ENCODE data around the gene ELAVL4.
A peak's percentile ranks its signal among the peaks of the same experiment; 100 is the strongest.

ELAVL4 gene

DNA sequence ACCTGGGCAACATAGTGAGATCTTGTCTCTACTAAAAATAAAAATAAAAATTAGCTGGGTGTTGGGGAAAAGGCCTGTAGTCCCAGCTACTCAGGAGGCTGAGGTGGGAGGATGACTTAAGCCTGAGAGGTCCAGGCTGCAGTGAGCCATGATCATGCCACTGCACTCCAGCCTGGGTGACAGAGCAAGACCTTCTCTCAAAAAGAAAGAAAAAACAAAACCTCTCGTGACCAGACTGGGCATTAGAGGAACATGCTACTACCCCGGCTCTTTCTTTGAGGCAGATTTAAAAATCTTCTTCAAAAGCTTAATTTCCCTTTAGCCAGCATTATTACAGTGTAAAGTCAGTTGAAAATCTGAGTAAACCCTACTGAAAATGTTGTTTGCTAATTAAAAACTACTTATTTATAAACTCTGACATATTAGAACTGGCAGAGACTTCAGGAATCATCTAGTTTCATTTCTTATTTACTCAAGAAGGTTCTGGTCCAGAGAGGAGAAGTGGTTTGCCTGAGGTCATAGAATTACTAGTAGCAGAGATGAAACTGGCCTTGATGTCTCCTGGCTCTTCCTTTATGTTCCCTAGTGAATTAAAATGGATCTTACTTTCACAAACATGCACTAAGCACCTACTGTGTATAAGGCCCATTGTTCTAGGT is 11.6 kb upstream of the ELAVL4 start:
- H3K4me3 ChIP-seq, result no peak overlapping the region
- TF ChIP-seq POLR2AphosphoS5 (IDR thresholded peaks at IDR 0.05; ENCODE audit: borderline replicate concordance, low read depth, low read length) (no peak), FOXP2 (optimal IDR thresholded peaks at IDR 0.05; ENCODE audit: control extremely low read depth, extremely low read length, insufficient read depth) (no peak)
- no peak for DNase-seq (ENCODE audit: low read depth, low spot score)
- peak overlapping the region; percentile 19; the same call in 1 of the 2 replicates for H3K27ac ChIP-seq
- no peak overlapping the region for H3K9ac ChIP-seq (ENCODE audit: insufficient read length)
- H3K9me3 ChIP-seq (ENCODE audit: low read depth, low read length), result no peaks in the 10 kb centered on the region
- H3K36me3 ChIP-seq (ENCODE audit: insufficient read depth, low read length), result no peaks in the 10 kb centered on the region

DNA sequence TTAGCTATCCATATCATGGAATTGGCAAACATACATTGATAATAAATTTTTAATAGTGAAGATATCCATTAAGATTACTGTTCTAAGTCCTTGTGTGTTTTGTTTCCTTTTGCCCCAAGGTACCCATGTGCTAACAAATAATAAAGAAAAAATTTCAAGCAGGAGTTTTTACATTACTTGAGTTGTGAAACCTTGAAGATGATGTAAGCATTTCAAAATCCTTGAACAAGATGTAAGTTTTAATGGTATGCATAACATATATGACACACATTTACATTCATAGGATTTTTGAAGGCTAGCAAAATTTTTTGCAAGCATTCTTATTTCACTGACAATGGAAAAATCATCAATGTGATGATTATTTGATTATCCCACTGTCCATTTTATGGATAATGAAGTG is 10.9 kb upstream of the ELAVL4 start:
- Histone ChIP-seq H3K9me3 (ENCODE audit: low read depth, low read length) (no peaks in the 10 kb centered on the region), H3K4me3 (no peak overlapping the region), H3K9ac (ENCODE audit: insufficient read length) (no peak overlapping the region), H3K36me3 (ENCODE audit: insufficient read depth, low read length) (no peaks in the 10 kb centered on the region), H3K27ac (peak overlapping the region; percentile 19; the same call in 1 of the 2 replicates)
- DNase-seq (ENCODE audit: low read depth, low spot score), result no peak
- TF ChIP-seq FOXP2 (optimal IDR thresholded peaks at IDR 0.05; ENCODE audit: control extremely low read depth, extremely low read length, insufficient read depth), result no peak

DNA sequence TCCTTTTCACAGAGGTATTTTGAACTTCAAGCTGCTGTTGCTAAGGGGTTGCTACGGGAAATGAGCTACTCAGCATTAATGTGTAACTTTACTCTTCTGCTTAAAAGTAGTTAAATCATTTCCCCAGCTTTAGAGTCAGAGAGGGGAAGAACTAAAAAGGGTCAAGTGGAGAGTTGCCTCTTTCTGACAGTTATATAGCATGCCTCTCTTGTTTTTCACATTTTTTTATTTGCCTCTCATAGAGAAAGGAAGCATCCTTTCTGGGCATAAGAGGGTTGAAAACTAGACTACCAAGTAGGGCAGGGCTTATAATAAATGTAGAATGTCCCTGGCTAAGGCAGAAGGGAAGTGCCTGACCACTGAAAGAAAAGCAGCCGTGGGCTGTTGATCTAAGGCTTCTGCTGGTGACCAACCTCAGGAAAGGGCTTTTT is 10.1 kb upstream of the ELAVL4 start:
- H3K27ac ChIP-seq, result no peak overlapping the region
- no peak for DNase-seq (ENCODE audit: low read depth, low spot score)
- no peak overlapping the region for H3K9ac ChIP-seq (ENCODE audit: insufficient read length)
- H3K36me3 ChIP-seq (ENCODE audit: insufficient read depth, low read length), result no peaks in the 10 kb centered on the region
- no peak for TF ChIP-seq FOXP2 (optimal IDR thresholded peaks at IDR 0.05; ENCODE audit: control extremely low read depth, extremely low read length, insufficient read depth)
- H3K9me3 ChIP-seq (ENCODE audit: low read depth, low read length), result no peaks in the 10 kb centered on the region
- H3K4me3 ChIP-seq, result no peak overlapping the region

DNA sequence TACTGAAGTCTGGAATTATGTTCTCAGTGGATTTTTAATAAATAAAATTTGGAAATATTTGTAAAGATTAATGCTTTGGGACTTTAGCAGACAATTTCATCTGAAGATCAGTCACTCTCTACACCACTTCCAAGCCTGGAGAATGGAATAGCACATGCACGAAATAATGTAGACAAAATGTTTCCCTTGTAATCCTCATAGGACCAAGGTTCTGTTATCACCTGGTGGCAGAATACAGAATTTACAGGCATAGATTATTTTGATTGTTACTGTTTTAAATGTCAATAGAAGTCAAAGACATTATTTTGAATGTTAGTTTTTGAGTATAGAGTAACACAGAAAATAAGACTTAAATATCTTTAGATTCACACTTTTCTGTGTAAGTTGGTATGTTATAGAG is 9.1 kb upstream of the ELAVL4 start:
- no peaks in the 10 kb centered on the region for H3K9me3 ChIP-seq (ENCODE audit: low read depth, low read length)
- H3K36me3 ChIP-seq (ENCODE audit: insufficient read depth, low read length), result no peaks in the 10 kb centered on the region
- no peak overlapping the region for H3K27ac ChIP-seq
- H3K4me3 ChIP-seq, result no peak overlapping the region
- no peak overlapping the region for H3K9ac ChIP-seq (ENCODE audit: insufficient read length)
- TF ChIP-seq EZH2 (IDR thresholded peaks at IDR 0.05) (no peak), POLR2AphosphoS5 (IDR thresholded peaks at IDR 0.05; ENCODE audit: borderline replicate concordance, low read depth, low read length) (no peak), FOXP2 (optimal IDR thresholded peaks at IDR 0.05; ENCODE audit: control extremely low read depth, extremely low read length, insufficient read depth) (no peak)
- DNase-seq (ENCODE audit: low read depth, low spot score), result no peak

DNA sequence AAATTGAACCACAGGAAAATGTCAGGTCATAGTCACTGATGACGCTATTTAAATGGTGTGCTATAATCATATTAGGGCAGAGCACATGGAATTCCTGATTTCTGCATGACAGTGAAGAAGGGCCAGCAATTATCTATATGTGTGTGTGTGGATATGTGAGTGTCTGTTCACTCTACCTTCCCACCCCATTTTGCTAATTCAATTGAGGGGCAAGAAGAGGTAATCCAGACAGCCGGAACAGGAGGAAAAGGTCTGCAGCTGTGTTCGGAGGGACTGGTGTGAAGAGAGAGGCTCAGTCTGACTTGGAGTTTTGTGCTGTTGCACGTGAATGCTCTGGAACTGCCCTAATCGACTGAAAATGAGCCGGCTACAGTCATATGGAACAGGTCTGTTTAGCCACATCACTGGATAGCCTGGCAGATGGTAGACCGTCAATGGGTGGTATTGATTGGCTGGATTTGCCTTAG is 5.1 kb upstream of the ELAVL4 start:
- no peak overlapping the region for H3K4me3 ChIP-seq
- no peaks in the 10 kb centered on the region for H3K36me3 ChIP-seq (ENCODE audit: insufficient read depth, low read length)
- TF ChIP-seq FOXP2 (optimal IDR thresholded peaks at IDR 0.05; ENCODE audit: control extremely low read depth, extremely low read length, insufficient read depth) (no peak), EZH2 (IDR thresholded peaks at IDR 0.05) (no peak), POLR2AphosphoS5 (IDR thresholded peaks at IDR 0.05; ENCODE audit: borderline replicate concordance, low read depth, low read length) (no peak)
- no peak overlapping the region for H3K27ac ChIP-seq
- no peak overlapping the region for H3K9ac ChIP-seq (ENCODE audit: insufficient read length)
- no peak for DNase-seq (ENCODE audit: low read depth, low spot score)
- H3K9me3 ChIP-seq (ENCODE audit: low read depth, low read length), result no peaks in the 10 kb centered on the region

DNA sequence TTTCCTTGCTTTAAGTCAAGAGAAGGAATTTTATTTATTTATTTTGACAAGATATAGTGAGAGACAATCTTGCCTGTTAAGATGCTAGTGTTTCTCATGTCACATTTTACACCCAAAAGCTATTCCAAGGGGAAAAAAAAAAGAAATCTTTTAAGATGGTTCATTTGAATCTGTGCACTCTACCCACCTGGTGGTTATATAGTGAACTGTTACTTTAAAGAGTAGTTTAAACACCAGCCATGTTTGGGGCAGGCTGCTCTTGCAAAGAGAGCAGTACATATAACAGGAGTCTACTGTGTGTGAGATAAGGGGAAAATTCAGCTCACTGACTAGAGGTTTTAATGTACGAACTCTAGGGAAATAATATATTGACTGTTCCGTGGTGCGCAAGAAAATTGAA is 3.3 kb upstream of the ELAVL4 start:
- H3K36me3 ChIP-seq (ENCODE audit: insufficient read depth, low read length), result no peaks in the 10 kb centered on the region
- no peak overlapping the region for H3K27ac ChIP-seq
- H3K4me3 ChIP-seq, result no peak overlapping the region
- TF ChIP-seq EZH2 (IDR thresholded peaks at IDR 0.05) (no peak), POLR2AphosphoS5 (IDR thresholded peaks at IDR 0.05; ENCODE audit: borderline replicate concordance, low read depth, low read length) (no peak), FOXP2 (optimal IDR thresholded peaks at IDR 0.05; ENCODE audit: control extremely low read depth, extremely low read length, insufficient read depth) (no peak)
- no peak overlapping the region for H3K9ac ChIP-seq (ENCODE audit: insufficient read length)
- no peaks in the 10 kb centered on the region for H3K9me3 ChIP-seq (ENCODE audit: low read depth, low read length)
- DNase-seq (ENCODE audit: low read depth, low spot score), result no peak

DNA sequence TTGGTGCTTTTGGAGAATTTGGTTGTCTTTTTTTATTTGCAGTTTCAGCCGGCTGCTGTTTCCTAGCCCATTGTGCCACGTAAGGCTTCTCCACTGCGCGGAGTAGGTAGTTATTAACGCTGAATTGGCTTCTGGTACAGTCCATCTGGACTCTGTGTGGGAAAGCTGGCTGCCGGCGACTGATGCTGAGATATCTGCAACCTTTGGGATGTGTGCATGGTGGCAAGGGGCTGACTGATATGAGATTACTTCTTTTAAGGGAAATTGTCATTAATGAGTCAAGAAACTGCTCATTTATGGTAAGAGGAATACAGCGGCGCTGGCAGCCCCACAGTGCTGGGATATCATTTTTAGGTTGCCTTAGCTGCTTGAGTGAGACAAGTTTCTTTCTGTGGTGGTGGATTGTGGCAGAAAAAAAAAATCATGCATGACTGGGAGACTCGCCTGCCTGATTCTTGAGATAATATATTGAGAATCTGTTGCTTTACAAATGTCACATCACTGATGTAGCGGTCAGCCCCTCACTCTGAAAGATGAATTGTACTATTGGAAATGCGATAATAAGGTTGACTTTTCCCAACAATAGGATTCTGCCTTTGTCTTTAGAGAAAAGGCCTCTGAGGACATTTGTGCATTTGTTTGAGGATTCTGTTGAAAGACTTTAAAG is 2.5 kb upstream of the ELAVL4 start:
- DNase-seq (ENCODE audit: low read depth, low spot score), result no peak
- TF ChIP-seq EZH2 (IDR thresholded peaks at IDR 0.05) (no peak), FOXP2 (optimal IDR thresholded peaks at IDR 0.05; ENCODE audit: control extremely low read depth, extremely low read length, insufficient read depth) (no peak), POLR2AphosphoS5 (IDR thresholded peaks at IDR 0.05; ENCODE audit: borderline replicate concordance, low read depth, low read length) (no peak)

DNA sequence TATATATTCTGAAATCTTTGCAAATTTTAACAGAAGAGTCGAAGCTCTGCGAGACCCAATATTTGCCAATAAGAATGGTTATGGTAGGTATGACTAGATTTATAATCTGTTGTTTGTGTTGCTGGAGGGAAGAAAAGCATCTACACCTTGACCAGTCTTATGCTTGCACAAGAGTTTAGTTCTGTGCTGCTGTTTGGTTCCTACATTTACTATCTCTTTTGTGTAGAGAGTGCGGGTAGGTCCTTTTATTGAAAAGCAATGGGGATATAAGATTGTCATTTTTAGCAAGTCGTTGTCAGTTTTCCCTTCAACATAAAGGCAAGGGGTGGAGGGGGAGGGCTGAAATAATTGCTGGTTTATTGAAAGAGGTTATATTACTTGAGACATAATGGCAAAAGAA is 396 bp downstream of the ELAVL4 start:
- Histone ChIP-seq H3K4me3 (no peak overlapping the region), H3K9ac (ENCODE audit: insufficient read length) (no peak overlapping the region), H3K9me3 (ENCODE audit: low read depth, low read length) (no peaks in the 10 kb centered on the region), H3K36me3 (ENCODE audit: insufficient read depth, low read length) (no peaks in the 10 kb centered on the region), H3K27ac (no peak overlapping the region)
- no peak for DNase-seq (ENCODE audit: low read depth, low spot score)
- no peak for TF ChIP-seq POLR2AphosphoS5 (IDR thresholded peaks at IDR 0.05; ENCODE audit: borderline replicate concordance, low read depth, low read length)
- no peak for TF ChIP-seq FOXP2 (optimal IDR thresholded peaks at IDR 0.05; ENCODE audit: control extremely low read depth, extremely low read length, insufficient read depth)
- no peak for TF ChIP-seq EZH2 (IDR thresholded peaks at IDR 0.05)

More for the DNA sequence above, 2.5 kb upstream of the ELAVL4 start:
- Histone ChIP-seq H3K27ac (no peak overlapping the region), H3K4me3 (no peak overlapping the region), H3K9me3 (ENCODE audit: low read depth, low read length) (no peaks in the 10 kb centered on the region), H3K9ac (ENCODE audit: insufficient read length) (no peak overlapping the region), H3K36me3 (ENCODE audit: insufficient read depth, low read length) (no peaks in the 10 kb centered on the region)

Measured in SK-N-MC (cell line).